Occipital lobe (tissue), 2 donors: ENCODE data around the gene ITM2C. TPM values are rescaled to one million over a fixed set of nuclear protein-coding genes. Genes with fewer than 3 reads are reported as not detected.

Experiments used
- DNase-seq: peaks from one replicate; lab custom pipeline; 2025; lab: John Stamatoyannopoulos, UW
- total RNA-seq: library from RNA; depleted of rRNA; stranded (reverse); fragments of >200 nt; gene quantifications from one replicate; pipeline ENCODE4 v1.2.3, GENCODE V29; 2014

Gene ITM2C
- total RNA-seq, 1 donor from 2014 or later, result 112 TPM

- no peak for DNase-seq
Measured at GRCh38 chr2:230906471-230907230, 41.9 kb downstream of the ITM2C start.

DNA sequence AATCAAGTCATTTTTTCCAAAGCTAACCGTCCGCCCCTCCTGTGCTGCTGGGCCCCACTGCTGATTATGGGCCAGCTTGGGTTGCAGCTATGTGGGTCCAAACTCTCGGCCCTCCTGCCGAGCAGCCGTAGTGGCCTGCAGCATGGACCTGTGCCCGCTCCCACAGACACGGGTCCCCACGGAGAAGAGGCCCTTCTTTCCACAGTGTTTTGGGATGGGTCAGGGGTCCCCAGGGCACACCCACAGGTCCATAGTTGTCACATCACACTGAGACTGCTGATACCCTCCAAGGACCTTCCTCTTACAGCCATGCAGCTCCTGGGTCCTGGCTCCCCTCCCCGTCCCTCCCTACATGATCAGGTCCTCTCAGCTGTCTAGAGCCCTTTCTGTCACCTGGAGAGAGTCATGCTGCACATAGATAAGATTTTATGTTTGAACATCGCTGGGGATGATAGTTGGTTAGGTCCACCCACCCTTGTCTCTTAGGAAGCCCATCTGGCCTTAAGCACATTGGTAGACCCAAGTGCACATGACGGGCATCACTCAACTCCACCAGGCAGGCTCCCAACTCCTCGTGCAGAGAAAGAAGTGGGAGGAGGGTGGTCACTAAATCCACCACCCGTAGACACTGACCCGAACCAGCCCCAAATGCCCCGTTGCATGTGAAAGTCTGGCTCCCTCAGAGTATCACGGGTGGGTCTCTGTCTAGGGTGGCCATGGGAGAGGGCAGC is 42.8 kb downstream of the ITM2C start:
- no peak for DNase-seq

DNA sequence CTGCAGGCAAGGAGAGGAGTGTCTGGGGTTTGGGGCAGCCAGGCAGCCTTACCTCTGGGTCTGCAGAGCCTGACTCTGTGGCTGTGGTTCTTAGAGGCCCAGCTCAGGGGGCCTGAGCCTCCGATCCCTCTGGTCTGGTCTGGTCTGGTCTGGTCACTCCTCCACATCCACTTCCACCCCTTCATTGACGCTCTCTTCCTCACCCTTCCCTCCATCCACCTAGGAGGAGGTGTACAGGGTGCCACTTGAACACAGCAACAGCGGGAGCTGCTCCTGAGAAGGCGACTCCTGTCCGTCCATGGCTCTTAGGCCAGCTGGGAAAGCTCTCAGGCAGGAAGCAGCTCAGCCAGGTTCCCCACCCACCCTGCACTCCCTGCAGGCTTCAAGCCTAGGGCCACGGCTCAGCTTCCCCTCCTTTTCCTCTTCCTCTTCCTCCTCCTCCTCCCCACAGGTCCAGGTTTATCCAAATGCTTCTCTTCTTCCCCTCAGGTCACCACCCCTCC is 43.4 kb downstream of the ITM2C start:
- DNase-seq, result no peak

GRCh38 chr2:230908595-230909191 is 44.0 kb downstream of the ITM2C start:
- DNase-seq, result peak; percentile 31

- DNase-seq, result no peak
Measured at GRCh38 chr2:230909841-230910545, 45.3 kb downstream of the ITM2C start.

DNA sequence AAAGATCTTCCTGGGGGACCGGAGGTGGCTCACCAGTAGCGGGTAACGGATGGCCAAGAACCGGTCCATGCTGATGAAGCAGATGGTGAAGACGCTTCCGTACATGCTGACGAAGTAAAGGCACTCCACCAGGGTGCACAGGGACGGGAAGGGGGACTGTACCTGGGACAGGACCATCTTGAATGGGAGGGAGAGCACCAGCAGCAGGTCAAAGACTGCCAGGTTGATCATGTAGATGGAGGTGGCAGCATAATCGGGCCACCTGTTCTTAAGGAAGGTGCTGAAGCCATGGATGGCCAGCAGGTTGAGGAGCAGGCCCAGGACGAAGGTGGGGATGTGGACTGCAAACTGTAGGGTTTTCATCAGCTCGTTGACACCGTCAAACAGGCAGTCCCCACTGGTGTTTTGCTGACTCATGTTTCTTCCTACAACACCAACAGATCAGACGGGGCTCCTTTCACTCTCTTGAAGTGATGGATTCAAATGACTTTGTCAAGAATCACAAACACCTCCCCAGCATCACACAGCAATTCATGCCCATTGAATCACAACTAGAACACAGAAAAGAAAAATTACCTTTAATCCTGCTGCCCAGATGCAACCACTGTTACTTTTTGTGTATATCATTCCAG is 45.9 kb downstream of the ITM2C start:
- no peak for DNase-seq

- no peak for DNase-seq
Measured at GRCh38 chr2:230912046-230912445, 47.3 kb downstream of the ITM2C start.

- DNase-seq, result no peak
Measured at GRCh38 chr2:230912724-230913123, 48.0 kb downstream of the ITM2C start.

DNA sequence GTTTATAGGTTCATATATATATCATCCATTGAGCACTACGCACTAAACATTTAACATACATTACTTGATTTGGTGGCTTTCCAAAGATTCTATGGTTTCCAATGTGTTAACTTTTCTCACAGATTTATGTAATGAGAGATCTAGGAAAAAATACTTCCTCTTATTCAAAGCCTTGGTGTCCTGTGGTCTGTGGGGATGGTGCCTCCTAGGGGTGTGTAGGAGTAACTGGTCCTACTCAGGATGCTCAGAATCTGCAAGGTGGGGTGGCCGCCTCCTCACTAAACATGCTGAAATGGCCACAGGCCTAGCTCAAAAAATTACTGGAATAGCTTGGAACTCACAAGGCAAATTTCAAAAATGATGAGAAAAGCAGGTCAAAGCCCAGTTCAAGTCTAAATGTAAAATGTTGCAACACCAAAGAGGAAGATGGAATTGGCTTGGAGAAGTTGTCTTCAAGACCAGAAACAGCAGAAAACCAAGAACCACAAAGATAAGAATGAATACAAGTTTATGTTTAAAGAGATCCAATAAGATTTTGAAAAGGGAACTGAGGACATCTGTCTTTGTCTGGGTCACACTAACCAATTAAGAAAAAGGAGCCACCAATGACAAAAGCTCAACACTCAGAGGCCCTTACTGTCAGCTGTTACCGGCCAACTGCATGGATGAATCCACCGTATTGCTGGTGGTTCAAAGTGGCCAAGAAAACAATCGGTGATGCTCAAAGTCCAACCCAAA is 48.8 kb downstream of the ITM2C start:
- no peak for DNase-seq

GRCh38 chr2:230914886-230915285 is 50.1 kb downstream of the ITM2C start:
- no peak for DNase-seq

DNA sequence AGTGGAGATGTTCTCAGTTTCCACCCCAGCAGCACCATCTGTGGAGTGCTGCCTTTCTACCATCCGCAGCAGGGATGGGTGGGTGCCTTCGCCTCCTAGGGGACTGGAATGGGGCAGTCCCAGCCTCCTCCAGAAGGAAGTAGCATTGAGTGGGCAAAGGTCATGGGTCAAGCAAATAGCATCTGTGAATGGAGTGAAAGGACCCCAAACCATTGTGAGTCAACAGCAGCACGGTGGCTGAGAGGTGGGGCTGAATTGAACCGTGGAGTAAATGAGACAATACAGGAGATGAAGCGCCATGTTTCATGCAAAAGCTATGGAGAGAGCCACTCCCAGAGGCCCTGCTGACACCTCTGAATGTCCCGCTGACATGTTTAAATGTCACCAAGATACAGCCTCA is 50.6 kb downstream of the ITM2C start:
- no peak for DNase-seq

- DNase-seq, result no peak
Measured at GRCh38 chr2:230916218-230916617, 51.5 kb downstream of the ITM2C start.

DNA sequence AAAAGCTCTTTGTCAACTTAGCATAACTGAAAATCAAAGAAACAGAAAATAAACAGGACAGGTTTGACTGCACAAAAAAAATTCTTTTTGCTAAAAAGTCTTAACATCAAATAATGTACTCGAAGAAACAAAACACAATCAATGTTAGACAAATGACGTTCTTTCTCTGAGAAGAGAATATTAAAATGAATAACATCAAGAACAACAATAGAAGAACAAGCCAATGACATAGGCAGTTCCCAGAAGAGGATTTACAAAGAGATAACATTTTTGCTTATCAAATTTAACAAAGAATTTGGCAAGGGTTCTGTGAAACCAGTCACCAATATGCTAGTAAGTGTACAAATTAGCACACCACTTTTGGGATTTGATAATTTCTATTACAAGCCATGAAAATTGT is 54.5 kb downstream of the ITM2C start:
- no peak for DNase-seq

- DNase-seq, result no peak
Measured at GRCh38 chr2:230919681-230920080, 54.9 kb downstream of the ITM2C start.

DNA sequence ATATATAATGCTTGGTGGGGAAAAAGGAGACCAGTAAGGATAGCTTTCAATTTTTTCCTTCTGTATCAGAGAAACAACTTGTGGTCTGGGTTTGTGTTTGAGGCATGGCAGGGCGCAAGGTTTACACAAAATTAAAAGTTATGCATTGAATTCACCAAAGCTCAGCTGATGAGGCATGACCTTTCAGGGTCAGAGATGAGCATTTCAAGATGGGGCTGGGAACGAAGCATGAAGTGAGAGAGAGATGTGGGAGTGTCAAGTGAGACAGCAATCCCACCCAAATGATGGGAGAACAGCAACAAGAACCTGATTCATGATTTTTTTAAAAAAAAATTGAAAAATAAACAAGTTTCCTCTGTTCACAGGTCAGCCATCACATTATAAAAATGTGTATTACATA is 55.4 kb downstream of the ITM2C start:
- DNase-seq, result no peak

DNA sequence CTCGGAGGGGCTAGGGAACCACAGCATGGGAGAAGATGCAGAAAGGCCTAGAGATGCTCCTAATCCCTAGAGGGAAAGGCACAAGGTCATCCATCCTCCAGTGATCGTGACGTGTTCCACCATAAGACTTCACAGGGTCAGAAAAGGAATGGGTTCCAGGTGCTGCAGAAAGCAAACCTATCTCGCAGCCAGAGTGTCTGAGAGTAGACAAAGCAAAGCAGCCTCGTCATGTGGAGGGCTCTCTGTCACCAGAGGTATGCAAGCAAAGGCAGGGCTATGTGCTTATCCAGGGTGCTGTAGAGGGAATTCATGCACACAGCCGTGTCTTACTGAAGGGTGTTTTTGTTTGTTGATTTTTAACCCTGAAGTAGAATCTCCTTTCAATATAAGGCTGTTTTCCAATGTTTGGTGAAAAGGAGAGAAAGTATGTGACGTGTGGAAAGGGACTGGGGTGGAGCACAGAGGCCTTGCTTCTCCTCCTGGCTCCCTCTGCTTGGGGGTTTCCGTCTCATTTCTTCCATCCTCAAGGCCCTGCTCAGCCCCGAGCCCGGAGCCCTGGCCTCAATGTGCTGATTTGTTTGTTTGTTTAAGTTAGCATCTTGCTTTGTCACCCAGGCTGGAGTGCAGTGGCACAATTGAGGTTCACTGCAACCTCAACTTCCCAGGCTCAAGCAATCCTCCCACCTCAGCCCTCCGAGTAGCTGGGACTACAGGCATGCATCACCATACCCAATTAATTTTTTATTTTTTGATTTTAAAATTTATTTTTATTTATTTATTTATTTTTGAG is 57.3 kb downstream of the ITM2C start:
- no peak for DNase-seq

- DNase-seq, result no peak
Measured at GRCh38 chr2:230922951-230923717, 58.4 kb downstream of the ITM2C start.

GRCh38 chr2:230924092-230924469 is 59.3 kb downstream of the ITM2C start:
- DNase-seq, result no peak
